ENCODE results near the gene MYO18A. TPM values are rescaled to one million over a fixed set of nuclear protein-coding genes. Genes with fewer than 3 reads are reported as not detected.

MYO18A gene
- total RNA-seq, 2 donors from 2014 or later: 49.5 to 51.2 TPM

GRCh38 chr17:29131814-29132682, 48.1 kb downstream of the MYO18A start:
- peaks cover 2 to 3% of the 10 kb centered on the region in 2 donors for H3K36me3 Mint-ChIP-seq (ENCODE audit: insufficient read depth in 2 of 2)
- ATAC-seq (replicated peaks in 1 of 2) (peak; percentile 63 to 65), DNase-seq (no peak)
- peaks cover 57% of the 10 kb centered on the region for H3K4me1 Mint-ChIP-seq (ENCODE audit: low read depth)
- peak overlapping the region; percentile 93 for H3K27ac Mint-ChIP-seq
- no peaks in the 10 kb centered on the region for H3K9me3 Mint-ChIP-seq
- H3K27me3 Mint-ChIP-seq (ENCODE audit: low read depth): no peaks in the 10 kb centered on the region
- peak overlapping the region; percentile 41 to 79 for H3K4me3 Mint-ChIP-seq

- Mint-ChIP-seq H3K27ac (no peak overlapping the region), H3K36me3 (ENCODE audit: insufficient read depth in 2 of 2) (no peaks in the 10 kb centered on the region), H3K4me1 (ENCODE audit: low read depth) (peaks cover 38% of the 10 kb centered on the region), H3K4me3 (no peak overlapping the region), H3K9me3 (no peaks in the 10 kb centered on the region), H3K27me3 (ENCODE audit: low read depth) (no peaks in the 10 kb centered on the region)
- no peak for ATAC-seq (replicated peaks in 1 of 2)
- no peak for DNase-seq
Measured at GRCh38 chr17:29129731-29130130, 50.5 kb downstream of the MYO18A start.

GRCh38 chr17:29127840-29128239, 52.4 kb downstream of the MYO18A start:
- Mint-ChIP-seq H3K27me3 (ENCODE audit: low read depth) (no peaks in the 10 kb centered on the region), H3K27ac (no peak overlapping the region), H3K4me3 (no peak overlapping the region), H3K36me3 (ENCODE audit: insufficient read depth in 2 of 2) (no peaks in the 10 kb centered on the region), H3K4me1 (ENCODE audit: low read depth) (peaks cover 32% of the 10 kb centered on the region), H3K9me3 (no peaks in the 10 kb centered on the region)
- no peak for DNase-seq
- no peak for ATAC-seq (replicated peaks in 1 of 2)

- no peaks in the 10 kb centered on the region for H3K36me3 Mint-ChIP-seq (ENCODE audit: insufficient read depth in 2 of 2)
- H3K27ac Mint-ChIP-seq: no peak overlapping the region
- DNase-seq: no peak
- H3K27me3 Mint-ChIP-seq (ENCODE audit: low read depth): no peaks in the 10 kb centered on the region
- no peak overlapping the region for H3K4me3 Mint-ChIP-seq
- H3K9me3 Mint-ChIP-seq: no peaks in the 10 kb centered on the region
- ATAC-seq (replicated peaks in 1 of 2): no peak
- peaks cover 17% of the 10 kb centered on the region for H3K4me1 Mint-ChIP-seq (ENCODE audit: low read depth)
Measured at GRCh38 chr17:29126268-29126930, 53.8 kb downstream of the MYO18A start.

GRCh38 chr17:29125651-29126050, 54.5 kb downstream of the MYO18A start:
- no peak overlapping the region for H3K4me3 Mint-ChIP-seq
- H3K27me3 Mint-ChIP-seq (ENCODE audit: low read depth): no peaks in the 10 kb centered on the region
- peaks cover 10% of the 10 kb centered on the region for H3K4me1 Mint-ChIP-seq (ENCODE audit: low read depth)
- H3K9me3 Mint-ChIP-seq: no peaks in the 10 kb centered on the region
- H3K36me3 Mint-ChIP-seq (ENCODE audit: insufficient read depth in 2 of 2): no peaks in the 10 kb centered on the region
- no peak for DNase-seq
- no peak for ATAC-seq (replicated peaks in 1 of 2)
- no peak overlapping the region for H3K27ac Mint-ChIP-seq

DNA sequence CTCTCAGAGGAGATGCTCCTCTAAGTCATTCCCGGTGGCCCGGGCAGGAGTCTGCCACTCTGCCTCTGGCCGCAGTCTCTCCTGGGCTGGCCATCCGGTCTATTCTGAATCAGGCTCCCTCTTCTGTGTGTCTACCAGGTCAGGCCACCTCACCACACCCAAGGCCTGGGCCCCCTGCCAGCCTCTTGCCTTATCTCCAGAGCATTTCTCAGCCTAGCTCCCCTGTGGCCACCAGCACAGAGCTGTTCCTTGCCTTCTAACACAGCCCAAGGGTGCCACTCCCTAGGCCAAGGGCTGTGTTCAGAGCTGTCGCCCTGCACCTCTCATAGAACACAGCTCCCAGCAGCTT, 55.3 kb downstream of the MYO18A start:
- H3K36me3 Mint-ChIP-seq (ENCODE audit: insufficient read depth in 2 of 2): no peaks in the 10 kb centered on the region
- H3K27ac Mint-ChIP-seq: no peak overlapping the region
- DNase-seq (no peak), ATAC-seq (replicated peaks in 1 of 2) (no peak)
- H3K4me1 Mint-ChIP-seq (ENCODE audit: low read depth): peaks cover 9% of the 10 kb centered on the region
- no peaks in the 10 kb centered on the region for H3K9me3 Mint-ChIP-seq
- no peak overlapping the region for H3K4me3 Mint-ChIP-seq
- H3K27me3 Mint-ChIP-seq (ENCODE audit: low read depth): no peaks in the 10 kb centered on the region

- peak; percentile 84 to 89 for ATAC-seq (replicated peaks in 1 of 2)
Measured at GRCh38 chr17:29124135-29124924, 55.9 kb downstream of the MYO18A start.

DNA sequence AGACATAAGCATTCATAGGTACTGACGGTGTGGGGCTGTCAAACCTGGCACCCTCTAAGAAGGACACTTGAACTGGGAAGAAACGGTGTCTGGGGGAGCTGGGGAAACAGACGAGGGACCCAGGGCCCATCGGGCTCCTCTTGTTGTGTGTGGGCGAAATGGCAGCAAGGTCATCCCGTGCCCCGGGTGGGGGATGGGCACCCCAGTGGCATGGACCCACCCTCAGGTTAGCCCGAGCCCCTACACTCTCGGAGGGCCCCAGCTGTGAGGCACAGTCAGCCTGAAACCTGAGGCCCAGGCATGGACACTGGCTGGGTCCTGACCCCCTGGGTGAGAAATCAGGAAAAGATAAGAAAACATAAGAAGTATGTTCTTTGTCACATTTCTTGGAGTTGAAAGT, 57.1 kb downstream of the MYO18A start:
- Mint-ChIP-seq H3K36me3 (ENCODE audit: insufficient read depth in 2 of 2) (peaks cover 3 to 8% of the 10 kb centered on the region in 2 donors), H3K9me3 (no peaks in the 10 kb centered on the region)
- ATAC-seq (replicated peaks in 1 of 2): no peak

More at GRCh38 chr17:29124135-29124924, 55.9 kb downstream of the MYO18A start:
- no peak overlapping the region for H3K4me3 Mint-ChIP-seq
- H3K27ac Mint-ChIP-seq: no peak overlapping the region
- H3K9me3 Mint-ChIP-seq: no peaks in the 10 kb centered on the region
- H3K4me1 Mint-ChIP-seq (ENCODE audit: low read depth): peaks cover 9% of the 10 kb centered on the region
- H3K27me3 Mint-ChIP-seq (ENCODE audit: low read depth): no peaks in the 10 kb centered on the region
- peaks cover under 1% of the 10 kb centered on the region in 2 donors for H3K36me3 Mint-ChIP-seq (ENCODE audit: insufficient read depth in 2 of 2)
- peak; percentile 37 to 39 for DNase-seq

DNA sequence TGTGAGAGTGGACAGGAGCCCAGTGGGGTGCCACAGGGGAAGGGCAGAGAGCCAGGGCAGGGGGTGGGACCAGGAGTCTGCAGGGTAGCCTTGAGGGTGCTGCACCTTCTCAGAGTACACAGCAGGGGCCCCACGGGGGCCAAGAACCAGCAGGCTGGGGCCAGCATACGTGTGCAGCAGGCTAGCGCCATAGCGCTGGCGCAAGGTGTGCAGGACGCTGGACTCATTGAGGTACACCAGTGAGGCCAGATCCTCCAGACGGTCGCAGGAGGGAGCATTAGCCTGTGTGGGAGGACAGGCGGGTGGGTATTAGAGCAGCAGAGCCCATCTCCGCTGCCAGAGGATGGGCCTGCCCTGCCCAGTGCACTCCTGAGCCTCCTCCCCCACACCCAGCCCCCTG, 58.8 kb downstream of the MYO18A start:
- DNase-seq: no peak
- no peak overlapping the region for H3K4me3 Mint-ChIP-seq
- peaks cover 3 to 8% of the 10 kb centered on the region in 2 donors for H3K36me3 Mint-ChIP-seq (ENCODE audit: insufficient read depth in 2 of 2)
- ATAC-seq (replicated peaks in 1 of 2): no peak
- no peak overlapping the region for H3K27ac Mint-ChIP-seq
- H3K9me3 Mint-ChIP-seq: no peaks in the 10 kb centered on the region
- no peaks in the 10 kb centered on the region for H3K27me3 Mint-ChIP-seq (ENCODE audit: low read depth)
- peaks cover 14% of the 10 kb centered on the region for H3K4me1 Mint-ChIP-seq (ENCODE audit: low read depth)

More for the DNA sequence above, 57.1 kb downstream of the MYO18A start:
- H3K4me3 Mint-ChIP-seq: no peak overlapping the region
- H3K27me3 Mint-ChIP-seq (ENCODE audit: low read depth): no peaks in the 10 kb centered on the region
- peaks cover 9% of the 10 kb centered on the region for H3K4me1 Mint-ChIP-seq (ENCODE audit: low read depth)
- no peak overlapping the region for H3K27ac Mint-ChIP-seq
- no peak for DNase-seq

DNA sequence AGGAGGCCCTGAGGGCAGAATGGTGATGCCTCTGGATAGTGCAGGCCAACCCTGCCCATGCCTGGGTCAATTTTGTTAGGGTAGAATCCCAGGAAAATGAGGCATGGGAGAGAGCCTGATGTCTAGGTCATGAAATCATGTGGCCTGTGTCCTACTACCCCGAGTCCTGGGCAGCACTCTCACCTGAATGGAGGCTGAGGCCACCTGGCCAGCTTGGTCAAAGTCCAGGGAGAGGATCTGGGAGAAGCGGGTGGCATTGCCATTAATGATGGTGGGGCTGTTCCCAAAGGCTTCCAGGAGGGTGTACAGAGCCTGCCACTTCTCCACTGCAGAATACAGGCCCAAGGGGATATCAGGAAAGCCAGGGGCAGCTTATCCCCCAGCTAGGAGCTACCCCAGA, 59.8 kb downstream of the MYO18A start:
- no peak overlapping the region for H3K4me3 Mint-ChIP-seq
- H3K9me3 Mint-ChIP-seq: no peaks in the 10 kb centered on the region
- no peak for DNase-seq
- H3K4me1 Mint-ChIP-seq (ENCODE audit: low read depth): peaks cover 22% of the 10 kb centered on the region
- no peak for ATAC-seq (replicated peaks in 1 of 2)
- no peaks in the 10 kb centered on the region for H3K27me3 Mint-ChIP-seq (ENCODE audit: low read depth)
- H3K27ac Mint-ChIP-seq: no peak overlapping the region
- peaks cover 3 to 8% of the 10 kb centered on the region in 2 donors for H3K36me3 Mint-ChIP-seq (ENCODE audit: insufficient read depth in 2 of 2)

GRCh38 chr17:29119265-29119664, 60.9 kb downstream of the MYO18A start:
- Mint-ChIP-seq H3K9me3 (no peaks in the 10 kb centered on the region), H3K27ac (no peak overlapping the region), H3K4me1 (ENCODE audit: low read depth) (peaks cover 15% of the 10 kb centered on the region), H3K4me3 (no peak overlapping the region), H3K27me3 (ENCODE audit: low read depth) (no peaks in the 10 kb centered on the region), H3K36me3 (ENCODE audit: insufficient read depth in 2 of 2) (peaks cover 3 to 8% of the 10 kb centered on the region in 2 donors)
- ATAC-seq (replicated peaks in 1 of 2): no peak
- no peak for DNase-seq

DNA sequence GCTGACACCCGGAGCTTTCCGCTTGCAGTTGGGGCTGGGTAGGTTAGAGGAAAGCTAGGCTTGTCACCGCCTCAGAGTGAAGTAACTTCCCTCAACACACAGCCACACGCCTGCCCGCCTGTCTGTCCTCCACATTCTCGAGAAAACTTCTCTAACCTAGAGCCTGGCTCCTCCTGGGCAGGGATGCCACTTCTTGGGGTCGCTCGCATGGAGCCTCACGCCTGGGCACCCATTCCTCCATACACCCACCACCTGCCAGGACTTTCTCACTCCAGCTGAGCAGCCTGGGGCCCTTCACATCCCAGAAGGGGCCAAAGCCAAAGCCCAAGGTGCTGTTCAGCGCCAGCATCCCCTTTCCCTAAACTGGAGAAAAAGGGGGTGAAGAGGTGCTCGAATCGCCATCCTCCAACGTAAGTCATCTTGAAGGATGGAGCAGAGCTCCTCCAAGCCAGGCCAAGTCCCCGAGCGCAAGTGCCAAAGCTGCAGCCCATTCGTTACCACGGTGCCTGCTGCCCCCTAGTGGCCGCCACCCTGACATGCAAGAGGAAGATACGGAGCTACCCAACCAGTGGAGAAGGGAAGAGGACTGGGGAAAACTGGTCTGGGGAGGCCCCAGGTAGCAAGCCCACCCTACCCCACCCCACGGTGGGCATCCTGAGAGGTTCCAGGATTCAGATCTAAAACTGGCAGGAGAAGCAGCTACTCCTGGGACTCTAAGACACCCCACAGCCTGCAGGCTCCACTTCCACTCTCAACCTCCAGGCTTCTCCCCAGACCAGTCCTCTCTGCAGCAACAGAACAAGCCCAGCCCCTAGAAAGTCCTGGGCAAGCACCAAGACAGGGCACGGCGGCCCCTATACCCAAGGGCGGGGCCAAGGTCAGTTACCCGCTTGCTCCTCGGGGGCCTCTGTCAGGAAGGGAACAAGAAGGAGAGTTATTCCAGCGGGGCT, 63.1 kb downstream of the MYO18A start:
- Mint-ChIP-seq H3K4me3 (no peak overlapping the region), H3K4me1 (ENCODE audit: low read depth) (peaks cover 13% of the 10 kb centered on the region), H3K36me3 (ENCODE audit: insufficient read depth in 2 of 2) (peaks cover 3 to 8% of the 10 kb centered on the region in 2 donors)

More for the DNA sequence above, 63.1 kb downstream of the MYO18A start:
- ATAC-seq (replicated peaks in 1 of 2): peak; percentile 65 to 76
- Mint-ChIP-seq H3K27ac (no peak overlapping the region), H3K27me3 (ENCODE audit: low read depth) (no peaks in the 10 kb centered on the region), H3K9me3 (no peaks in the 10 kb centered on the region)
- peak; percentile 78 to 84 for DNase-seq
